SK-N-MC (cell line): ENCODE data around the gene CTNNA3.
A peak's percentile ranks its signal among the peaks of the same experiment; 100 is the strongest.
"Not testable (repeated sequence)": the region's sequence is repeated elsewhere in the genome, so short reads cannot be mapped to it uniquely, and the experiment has no call there.

Experiments used
- DNase-seq: peaks from one replicate; pipeline ENCODE4 v3.0.0-alpha.2; 2011; ENCODE audit warnings: low read depth, low spot score
- H3K27ac ChIP-seq: fragments of 200-600 bp; sonication (generic); 2 replicates; pipeline ENCODE4 v1.5.1; 2016; ENCODE audit warnings: mixed run types
- H3K36me3 ChIP-seq: fragments of 200-600 bp; sonication (generic); 2 replicates; pipeline ENCODE4 v1.6.1; 2017; ENCODE audit warnings: antibody characterized with exemption, low read length, mixed read lengths; ENCODE audit not compliant: insufficient read depth
- H3K4me3 ChIP-seq: fragments of 200-600 bp; sonication (generic); 2 replicates; pipeline ENCODE4 v1.5.1; 2016
- H3K9ac ChIP-seq: fragments of 200-600 bp; sonication (generic); 2 replicates; pipeline ENCODE4 v1.8.0; 2017; ENCODE audit warnings: mixed run types, mixed read lengths; ENCODE audit not compliant: insufficient read length
- H3K9me3 ChIP-seq: fragments of 200-600 bp; sonication (generic); 2 replicates; pipeline ENCODE4 v1.6.1; 2017; ENCODE audit warnings: low read depth, mild to moderate bottlenecking, antibody characterized with exemption, low read length, moderate library complexity, mixed read lengths
- EZH2 ChIP-seq: fragments of 200-600 bp; sonication (generic); IDR thresholded peaks from one replicate; pipeline ENCODE4 v1.6.1; 2017; ENCODE audit warnings: antibody characterized with exemption
- FOXP2 ChIP-seq: optimal IDR thresholded peaks from 2 replicates; pipeline ENCODE3; 2011; ENCODE audit warnings: mild to moderate bottlenecking, moderate library complexity; ENCODE audit not compliant: insufficient read depth; ENCODE audit errors: extremely low read length, control extremely low read depth
- POLR2AphosphoS5 ChIP-seq: IDR thresholded peaks from 2 replicates; pipeline ENCODE4 v1.6.1; 2012; ENCODE audit warnings: mild to moderate bottlenecking, low read depth, low read length, borderline replicate concordance

CTNNA3 gene

GRCh38 chr10:67257427-67258144, 438.4 kb downstream of the CTNNA3 start:
- no peak overlapping the region for H3K27ac ChIP-seq
- H3K36me3 ChIP-seq = no peaks in the 10 kb centered on the region
- H3K9ac ChIP-seq = no peak overlapping the region
- H3K9me3 ChIP-seq = no peaks in the 10 kb centered on the region
- DNase-seq = no peak
- TF ChIP-seq EZH2 (no peak), FOXP2 (no peak), POLR2AphosphoS5 (no peak)
- no peak overlapping the region for H3K4me3 ChIP-seq

GRCh38 chr10:67257018-67257417, 439.0 kb downstream of the CTNNA3 start:
- no peak overlapping the region for H3K4me3 ChIP-seq
- H3K9ac ChIP-seq = no peak overlapping the region
- no peaks in the 10 kb centered on the region for H3K36me3 ChIP-seq
- no peak for DNase-seq
- H3K9me3 ChIP-seq = no peaks in the 10 kb centered on the region
- no peak overlapping the region for H3K27ac ChIP-seq
- TF ChIP-seq FOXP2 = no peak
- TF ChIP-seq POLR2AphosphoS5 = no peak
- no peak for TF ChIP-seq EZH2

- no peak for DNase-seq
- TF ChIP-seq FOXP2 = no peak
- TF ChIP-seq EZH2 = no peak
- TF ChIP-seq POLR2AphosphoS5 = no peak
- no peaks in the 10 kb centered on the region for H3K36me3 ChIP-seq
These were observed 445.3 kb downstream of the CTNNA3 start for GRCh38 chr10:67250686-67251085.

GRCh38 chr10:67246066-67246555, 449.9 kb downstream of the CTNNA3 start:
- no peak for TF ChIP-seq FOXP2
- TF ChIP-seq POLR2AphosphoS5 = no peak
- TF ChIP-seq EZH2 = no peak
- H3K9ac ChIP-seq = no peak overlapping the region
- H3K27ac ChIP-seq = no peak overlapping the region
- no peaks in the 10 kb centered on the region for H3K9me3 ChIP-seq
- DNase-seq = no peak
- no peaks in the 10 kb centered on the region for H3K36me3 ChIP-seq
- H3K4me3 ChIP-seq = no peak overlapping the region

More at GRCh38 chr10:67250686-67251085, 445.3 kb downstream of the CTNNA3 start:
- no peak overlapping the region for H3K27ac ChIP-seq
- no peak overlapping the region for H3K4me3 ChIP-seq
- no peaks in the 10 kb centered on the region for H3K9me3 ChIP-seq
- no peak overlapping the region for H3K9ac ChIP-seq

- H3K9ac ChIP-seq = no peak overlapping the region
- no peak for TF ChIP-seq FOXP2
- no peak for TF ChIP-seq POLR2AphosphoS5
- no peak for TF ChIP-seq EZH2
- H3K9me3 ChIP-seq = no peaks in the 10 kb centered on the region
- DNase-seq = peak; percentile 57
- H3K4me3 ChIP-seq = 0 out of 2 replicates have a peak overlapping the region, but pooled peaks have one; percentile 28
- peak overlapping the region; percentile 85 for H3K27ac ChIP-seq
- H3K36me3 ChIP-seq = no peaks in the 10 kb centered on the region
These were observed 453.5 kb downstream of the CTNNA3 start for GRCh38 chr10:67242528-67242927.

- Histone ChIP-seq H3K36me3 (no peaks in the 10 kb centered on the region), H3K9me3 (no peaks in the 10 kb centered on the region), H3K27ac (no peak overlapping the region), H3K4me3 (no peak overlapping the region), H3K9ac (no peak overlapping the region)
- DNase-seq = no peak
- TF ChIP-seq EZH2 (no peak), POLR2AphosphoS5 (no peak), FOXP2 (no peak)
These were observed 454.5 kb downstream of the CTNNA3 start for GRCh38 chr10:67241451-67241850.

- H3K9me3 ChIP-seq = no peaks in the 10 kb centered on the region
- DNase-seq = no peak
- H3K27ac ChIP-seq = no peak overlapping the region
- H3K9ac ChIP-seq = no peak overlapping the region
- no peak for TF ChIP-seq FOXP2
- no peak for TF ChIP-seq POLR2AphosphoS5
- TF ChIP-seq EZH2 = no peak
- H3K36me3 ChIP-seq = no peaks in the 10 kb centered on the region
- no peak overlapping the region for H3K4me3 ChIP-seq
These were observed 456.0 kb downstream of the CTNNA3 start for GRCh38 chr10:67239864-67240497.

GRCh38 chr10:67230680-67231500, 465.1 kb downstream of the CTNNA3 start:
- H3K9me3 ChIP-seq, H3K9ac ChIP-seq: not testable (repeated sequence)

More at GRCh38 chr10:67230680-67231500, 465.1 kb downstream of the CTNNA3 start:
- H3K36me3 ChIP-seq, H3K27ac ChIP-seq, DNase-seq, H3K4me3 ChIP-seq: not testable (repeated sequence)
